SH-SY5Y (cell line): ENCODE data around the gene CCDC88A.

Source experiments
- GATA2 ChIP-seq: IDR thresholded peaks from 2 replicates; pipeline ENCODE4 v1.6.1; 2011; ENCODE audit warnings: mild to moderate bottlenecking, low read depth, low read length
- GATA3 ChIP-seq: IDR thresholded peaks from 2 replicates; pipeline ENCODE4 v1.6.1; 2011; ENCODE audit warnings: low read depth, mild to moderate bottlenecking, low read length, moderate library complexity

The CCDC88A gene

DNA sequence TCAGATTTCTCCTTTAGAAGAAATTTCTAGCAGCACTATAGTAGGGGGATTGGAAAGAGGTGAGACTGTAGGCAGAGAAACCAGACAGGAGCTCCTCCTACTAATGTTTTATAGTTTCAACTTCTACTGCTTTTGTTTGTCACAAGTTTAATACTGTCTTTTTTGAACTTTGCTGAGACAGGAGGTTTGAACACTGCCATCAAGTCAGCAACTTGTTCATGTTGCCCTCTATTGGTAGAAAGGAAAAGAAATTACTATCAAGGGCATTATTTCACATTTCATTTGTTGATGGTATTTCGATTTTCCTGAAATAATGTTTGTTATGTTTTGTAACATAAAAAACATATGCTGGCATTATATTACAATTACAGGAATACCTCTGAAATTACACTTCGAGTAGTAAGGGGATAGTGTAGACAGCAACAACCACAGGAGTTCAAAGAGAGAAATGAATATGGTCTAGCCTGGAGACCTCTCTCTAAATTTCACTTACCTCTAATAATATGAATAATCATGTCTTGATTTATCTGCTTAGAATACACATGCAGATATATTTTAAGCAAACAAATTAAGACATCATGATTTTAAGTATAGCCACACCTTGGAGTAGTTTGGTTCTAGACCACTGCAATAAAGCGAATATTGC is 12.4 kb upstream of the CCDC88A start:
- no peak for TF ChIP-seq GATA3
- no peak for TF ChIP-seq GATA2

GRCh38 chr2:55430211-55430975 is 10.7 kb upstream of the CCDC88A start:
- TF ChIP-seq GATA3: no peak
- TF ChIP-seq GATA2: no peak

GRCh38 chr2:55428258-55428657 is 8.6 kb upstream of the CCDC88A start:
- TF ChIP-seq GATA2 (no peak), GATA3 (no peak)

GRCh38 chr2:55425431-55425831 is 5.8 kb upstream of the CCDC88A start:
- no peak for TF ChIP-seq GATA2
- TF ChIP-seq GATA3: no peak

DNA sequence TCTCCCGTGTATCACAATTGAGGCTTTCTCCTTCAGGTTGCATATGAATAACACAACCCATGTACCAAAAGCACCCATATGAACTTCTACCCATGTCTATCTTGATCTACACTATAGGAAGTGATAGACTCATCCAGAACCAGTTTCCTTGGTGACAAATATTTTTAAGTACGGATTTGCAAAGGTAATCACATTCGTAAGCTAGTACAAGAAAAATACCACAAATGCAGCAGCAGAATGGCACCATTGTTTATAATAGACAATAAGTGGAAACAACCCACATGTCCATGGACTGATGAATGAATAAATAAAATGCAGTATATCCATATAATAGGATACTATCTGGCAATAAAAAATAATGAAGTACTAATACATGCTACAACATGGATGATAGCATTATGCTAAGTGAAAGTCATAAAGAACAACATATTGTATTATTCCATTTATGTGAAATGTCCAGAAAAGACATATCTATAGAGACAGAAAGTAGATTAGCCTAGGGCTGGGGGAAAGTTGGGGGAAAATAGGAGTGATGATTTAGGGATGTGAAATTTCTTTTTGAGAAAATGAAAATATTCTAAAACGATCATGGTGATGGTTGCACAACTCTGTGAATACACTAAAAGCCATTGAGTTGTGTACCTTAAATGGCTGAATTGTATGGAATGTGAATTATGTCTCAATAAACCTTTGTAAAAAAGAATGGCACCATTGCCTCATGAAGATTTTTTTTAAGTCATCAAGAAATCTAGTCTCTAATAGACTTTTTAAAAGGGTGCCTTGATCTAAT is 3.4 kb upstream of the CCDC88A start:
- no peak for TF ChIP-seq GATA3
- no peak for TF ChIP-seq GATA2

DNA sequence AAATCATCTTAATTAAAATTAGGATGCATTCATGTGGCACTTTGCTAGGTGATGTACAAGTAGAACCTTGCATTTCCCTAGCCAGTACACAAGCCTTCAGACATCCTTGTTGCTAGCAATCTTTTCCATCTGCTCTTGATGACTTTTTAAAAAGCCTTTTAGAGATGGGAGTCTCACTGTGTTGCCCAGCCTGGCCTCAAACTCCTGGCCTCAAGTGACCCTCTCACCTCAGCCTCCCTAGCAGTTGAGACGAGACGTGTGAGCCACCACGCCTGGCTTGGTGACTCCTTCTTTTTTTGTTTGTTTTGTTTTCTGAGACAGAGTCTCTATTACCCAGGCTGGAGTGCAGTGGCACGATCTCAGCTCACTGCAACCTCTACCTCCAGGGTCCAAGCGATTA is 1.7 kb upstream of the CCDC88A start:
- TF ChIP-seq GATA2 (no peak), GATA3 (no peak)

- no peak for TF ChIP-seq GATA2
- TF ChIP-seq GATA3: no peak
Observed at GRCh38 chr2:55420871-55421270, 1.2 kb upstream of the CCDC88A start.

DNA sequence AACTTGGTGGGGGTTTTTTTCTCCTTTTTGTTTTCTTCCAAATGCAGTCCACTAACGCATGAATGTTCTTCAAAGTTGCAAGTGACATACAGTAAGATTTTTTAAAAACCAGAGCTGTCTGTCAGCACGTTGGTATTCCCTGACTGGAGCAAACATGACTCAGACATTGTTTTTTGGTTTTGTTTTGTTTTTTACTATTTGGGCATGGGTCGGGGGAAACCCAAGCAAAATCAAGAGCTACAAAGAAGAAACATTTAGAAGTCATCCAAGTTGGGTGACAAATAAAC is 726 bp upstream of the CCDC88A start:
- no peak for TF ChIP-seq GATA2
- TF ChIP-seq GATA3: no peak

DNA sequence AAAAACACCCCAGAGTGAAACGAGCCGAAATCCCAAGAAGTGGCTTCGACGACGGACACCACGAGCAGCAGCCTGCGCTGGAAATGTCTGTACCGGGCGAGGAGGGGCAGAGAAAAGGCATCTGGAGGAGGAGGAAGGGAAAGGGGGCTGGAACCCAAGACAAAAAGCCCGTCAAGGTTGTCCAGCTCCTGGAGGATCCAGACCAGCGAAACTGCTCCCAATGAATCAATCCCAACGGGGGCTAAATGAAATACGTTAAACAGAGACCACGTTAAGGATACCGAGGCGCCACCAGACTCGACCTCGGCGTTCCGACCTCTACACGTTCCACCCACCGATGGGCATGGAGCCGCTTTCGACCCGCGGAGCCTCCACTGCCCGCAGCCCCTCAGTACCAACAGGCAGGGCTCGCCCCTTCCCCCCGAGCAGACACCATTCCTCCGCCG is 400 bp downstream of the CCDC88A start:
- TF ChIP-seq GATA3 (no peak), GATA2 (no peak)

- TF ChIP-seq GATA3 (no peak), GATA2 (no peak)
Observed at GRCh38 chr2:55418512-55419232, 984 bp downstream of the CCDC88A start.

DNA sequence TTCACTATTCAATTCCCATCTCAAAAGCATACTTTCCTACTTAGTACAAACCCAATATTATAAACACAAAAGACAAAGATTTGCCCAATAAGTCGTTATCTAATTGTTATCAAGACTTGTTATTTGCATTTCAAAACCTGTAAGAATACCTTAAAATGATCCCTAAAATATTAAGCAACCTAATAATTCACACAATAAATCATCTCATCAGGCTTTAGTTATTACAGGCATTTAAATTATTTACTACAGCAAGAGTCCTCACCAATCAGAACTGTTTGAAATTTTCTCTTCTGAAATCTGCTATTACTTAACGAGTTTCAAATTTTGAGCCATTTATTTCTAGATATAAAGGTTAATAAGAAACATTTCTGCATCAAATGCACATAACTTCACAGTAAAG is 1.6 kb downstream of the CCDC88A start:
- TF ChIP-seq GATA2 (no peak), GATA3 (no peak)

DNA sequence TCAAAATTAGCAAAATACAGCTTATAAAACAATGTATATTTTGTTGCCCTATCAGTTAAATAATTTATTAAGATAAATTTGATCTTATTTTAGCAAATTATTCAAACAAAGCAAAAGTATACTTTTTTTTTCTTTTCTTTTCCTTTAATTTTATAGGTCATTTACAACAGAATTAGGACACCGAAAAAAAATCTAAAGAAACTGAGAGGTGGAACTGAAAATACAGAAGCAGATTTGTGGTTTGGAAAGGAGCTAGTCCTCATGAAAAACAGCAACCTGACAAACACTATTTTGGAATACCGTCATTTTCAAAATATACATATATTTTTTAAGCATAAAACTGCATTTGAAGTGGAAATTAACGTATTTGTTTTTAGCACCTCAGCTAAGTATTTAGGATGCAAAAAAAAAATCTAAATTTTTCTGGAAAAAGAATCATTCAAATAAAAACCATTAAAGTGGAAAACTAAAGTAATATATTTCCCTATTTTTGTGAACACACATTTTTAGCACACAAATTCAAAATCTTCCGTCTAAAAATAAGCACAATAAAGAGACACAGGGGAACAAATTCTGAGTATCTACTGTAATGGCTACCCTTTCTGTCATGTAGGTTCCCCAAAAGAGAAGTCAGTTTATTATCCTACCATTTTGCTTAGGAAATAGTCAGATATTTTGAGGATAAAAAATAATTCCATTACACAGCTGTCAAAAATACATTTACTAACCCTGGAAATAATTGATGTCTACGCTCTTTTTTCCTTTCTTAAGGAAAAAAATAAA is 2.7 kb downstream of the CCDC88A start:
- no peak for TF ChIP-seq GATA2
- TF ChIP-seq GATA3: no peak

DNA sequence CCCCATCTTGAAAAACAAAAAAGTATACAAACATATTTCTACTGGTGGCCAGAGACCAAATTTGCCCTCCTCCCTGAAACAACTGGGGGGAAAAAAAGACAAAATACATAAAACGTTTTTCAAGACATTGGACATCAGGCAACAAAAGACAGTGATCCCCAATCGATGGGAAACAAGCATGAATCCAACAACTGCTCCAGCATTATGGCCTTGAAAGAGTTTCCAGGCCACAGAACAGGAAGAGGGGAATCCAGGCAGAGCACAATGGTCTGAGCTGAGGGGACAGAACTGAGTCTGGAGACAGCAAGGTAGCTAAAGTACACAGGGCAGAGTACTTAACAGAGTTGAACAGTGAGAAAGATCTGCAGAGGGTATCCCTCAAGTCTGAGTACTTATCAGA is 4.4 kb downstream of the CCDC88A start:
- TF ChIP-seq GATA2: no peak
- no peak for TF ChIP-seq GATA3
